H1 (cell line): ENCODE data around the gene PDIA5.

Experiments
- CBX5 ChIP-seq: fragments of 300-800, 300-1000 bp; sonication (generic); IDR thresholded peaks from 2 replicates; pipeline ENCODE4 v1.7.1; 2016; ENCODE audit warnings: antibody characterized with exemption, low read length, low read depth
- CHD2 ChIP-seq: IDR thresholded peaks from 2 replicates; pipeline ENCODE4 v1.6.1; 2012; ENCODE audit warnings: low read length, improper control_type of control experiment
- CREB1 ChIP-seq: IDR thresholded peaks from 2 replicates; pipeline ENCODE4 v1.6.1; 2012; ENCODE audit warnings: inconsistent platforms
- CTCF ChIP-seq, 3 experiments: IDR thresholded peaks; 1 replicate in 2 of 3; 2 replicates in 1 of 3; pipeline versions ENCODE4 v1.5.1 to v1.6.1; 2011; ENCODE audit warnings: low read length in 3 of 3, mild to moderate bottlenecking in 3 of 3, inconsistent platforms in 2 of 3, low read depth in 1 of 3, moderate library complexity in 1 of 3; ENCODE audit not compliant: insufficient read depth in 1 of 3; ENCODE audit errors: control extremely low read depth in 1 of 3
- EP300 ChIP-seq, 2 experiments: IDR thresholded peaks; 1 replicate in 1 of 2; 2 replicates in 1 of 2; pipeline ENCODE4 v1.6.1; 2011 to 2012; ENCODE audit warnings: low read depth in 2 of 2, low read length in 2 of 2, mild to moderate bottlenecking in 2 of 2, borderline replicate concordance in 1 of 2, inconsistent platforms in 1 of 2, moderate library complexity in 1 of 2
- HDAC6 ChIP-seq: IDR thresholded peaks from one replicate; pipeline ENCODE4 v1.7.1; 2012; ENCODE audit warnings: low read depth, mild to moderate bottlenecking, inconsistent platforms, low read length, moderate library complexity
- NRF1 ChIP-seq: IDR thresholded peaks from 2 replicates; pipeline ENCODE4 v1.6.1; 2011; ENCODE audit warnings: mild to moderate bottlenecking, low read depth, low read length, improper control_type of control experiment
- POLR2A ChIP-seq, 2 experiments: IDR thresholded peaks; 1 replicate in 1 of 2; 2 replicates in 1 of 2; pipeline ENCODE4 v1.6.1; 2011; ENCODE audit warnings: low read depth in 2 of 2, low read length in 2 of 2, mild to moderate bottlenecking in 2 of 2; ENCODE audit errors: control extremely low read depth in 1 of 2
- RFX5 ChIP-seq: IDR thresholded peaks from 2 replicates; pipeline ENCODE4 v1.6.1; 2011; ENCODE audit warnings: low read depth, low read length, improper control_type of control experiment, borderline replicate concordance
- SP1 ChIP-seq: IDR thresholded peaks from 2 replicates; pipeline ENCODE4 v1.6.1; 2011; ENCODE audit warnings: low read depth, low read length
- TAF1 ChIP-seq: IDR thresholded peaks from 2 replicates; pipeline ENCODE4 v1.6.1; 2011; ENCODE audit warnings: mild to moderate bottlenecking, low read depth, low read length
- USF2 ChIP-seq: IDR thresholded peaks from 2 replicates; pipeline ENCODE4 v1.6.1; 2011; ENCODE audit warnings: low read length, improper control_type of control experiment

- TF ChIP-seq POLR2A (IDR thresholded peaks at IDR 0.05; ENCODE audit: control extremely low read depth in 1 of 2, low read depth in 2 of 2, low read length in 2 of 2), result no peak
- no peak for TF ChIP-seq CHD2
- TF ChIP-seq EP300 (IDR thresholded peaks at IDR 0.05; ENCODE audit: borderline replicate concordance in 1 of 2, low read depth in 2 of 2, low read length in 2 of 2), result no peak
- no peak for TF ChIP-seq CTCF (IDR thresholded peaks at IDR 0.05; ENCODE audit: control extremely low read depth in 1 of 3, insufficient read depth in 1 of 3, low read depth in 1 of 3, low read length in 3 of 3)
- TF ChIP-seq NRF1, result no peak
- no peak for TF ChIP-seq RFX5
- TF ChIP-seq SP1, result no peak
- no peak for TF ChIP-seq TAF1
- no peak for TF ChIP-seq USF2
- no peak for TF ChIP-seq CBX5
- TF ChIP-seq HDAC6, result no peak
- no peak for TF ChIP-seq CREB1
Observed at GRCh38 chr3:123032057-123032456, 34.8 kb upstream of the PDIA5 start.
